Iris pigment epithelial cell (primary cell): Measurements from ENCODE around the gene EEFSEC.
A peak's percentile ranks its signal among the peaks of the same experiment; 100 is the strongest.

Source experiments
- DNase-seq: peaks from one replicate; pipeline ENCODE4 v3.0.0-alpha.2; 2011; ENCODE audit warnings: low read depth

The EEFSEC gene

DNA sequence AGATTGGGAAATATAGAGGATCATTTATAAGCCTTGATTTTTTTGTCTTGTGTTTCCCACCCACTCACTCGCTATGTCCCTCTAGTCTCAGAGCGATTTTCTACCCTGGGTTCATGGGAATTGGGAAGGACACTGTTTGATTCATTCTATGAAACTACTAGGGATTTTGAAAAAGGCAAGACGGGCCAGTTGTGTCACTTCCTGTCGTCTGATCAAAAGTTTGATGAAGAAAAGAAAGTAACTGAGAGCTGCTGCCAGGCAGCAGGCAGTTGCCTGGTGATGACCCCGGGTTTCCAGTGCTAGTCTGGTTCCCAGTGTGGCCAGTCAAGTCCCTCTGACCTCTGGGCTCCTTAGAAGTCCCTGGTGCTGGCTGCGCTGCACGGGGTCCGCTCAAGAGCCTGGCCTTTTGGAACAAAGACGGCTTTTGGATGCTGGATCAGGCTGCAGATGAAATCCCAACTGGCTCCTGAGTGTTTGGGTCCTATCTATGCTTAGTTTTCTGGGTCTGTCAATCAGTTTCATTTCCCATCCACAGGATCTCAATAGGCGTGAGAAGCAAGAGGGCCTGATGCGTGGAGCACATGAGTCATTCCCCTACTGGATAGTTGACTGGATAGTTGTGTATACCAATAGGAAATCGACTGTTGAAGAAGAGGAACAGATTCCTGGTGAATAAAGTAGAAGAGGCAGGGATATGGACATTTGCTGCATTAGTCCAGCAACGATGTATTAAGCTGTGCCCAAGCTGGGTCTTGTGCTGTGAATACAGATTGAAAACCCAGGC lies 89.7 kb downstream of the EEFSEC start:
- peak; percentile 55 for DNase-seq

DNA sequence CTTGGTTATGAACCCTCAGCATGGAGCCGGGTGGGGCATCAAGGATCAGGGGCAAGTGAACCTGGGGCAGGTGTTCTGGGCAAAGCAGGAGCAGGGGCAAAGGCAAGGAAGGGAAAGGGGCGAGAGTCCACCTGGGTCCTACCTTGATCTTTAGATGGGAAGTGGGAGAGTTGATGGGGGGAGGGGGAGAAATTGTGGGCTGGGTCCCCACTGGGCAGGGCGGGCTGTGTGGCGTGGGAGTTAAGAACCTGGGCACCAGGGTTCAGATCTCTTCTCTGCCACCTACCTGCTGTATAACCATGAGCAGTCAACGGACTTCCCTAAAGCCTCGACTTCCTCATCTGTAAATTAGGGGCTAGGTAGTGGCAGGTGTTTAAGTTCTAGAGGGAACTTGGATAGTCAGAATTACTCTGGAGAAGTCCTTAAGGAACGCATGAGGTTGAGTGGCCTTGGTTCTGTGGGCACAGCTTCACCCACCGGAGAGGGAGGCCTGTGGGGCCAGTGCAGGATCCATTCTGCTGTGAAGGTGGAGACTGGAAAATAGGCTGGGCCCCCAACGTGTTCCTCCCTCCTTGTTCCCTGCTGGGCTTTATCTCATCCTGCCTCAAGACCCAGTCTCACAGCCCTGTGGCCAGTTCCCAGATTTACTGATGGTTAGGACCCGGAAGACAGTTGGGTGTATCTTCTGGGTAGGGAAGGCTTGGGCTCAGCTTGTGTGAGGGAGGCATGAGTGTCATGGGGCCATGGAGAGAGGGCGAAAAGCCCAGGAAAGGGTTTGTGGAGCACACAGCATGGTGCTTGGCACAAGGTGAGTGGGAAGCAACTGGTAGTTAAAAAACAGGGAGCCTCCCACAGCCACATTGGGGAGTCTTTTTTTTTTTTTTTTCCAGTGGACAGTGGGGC lies 90.6 kb downstream of the EEFSEC start:
- DNase-seq: no peak

DNA sequence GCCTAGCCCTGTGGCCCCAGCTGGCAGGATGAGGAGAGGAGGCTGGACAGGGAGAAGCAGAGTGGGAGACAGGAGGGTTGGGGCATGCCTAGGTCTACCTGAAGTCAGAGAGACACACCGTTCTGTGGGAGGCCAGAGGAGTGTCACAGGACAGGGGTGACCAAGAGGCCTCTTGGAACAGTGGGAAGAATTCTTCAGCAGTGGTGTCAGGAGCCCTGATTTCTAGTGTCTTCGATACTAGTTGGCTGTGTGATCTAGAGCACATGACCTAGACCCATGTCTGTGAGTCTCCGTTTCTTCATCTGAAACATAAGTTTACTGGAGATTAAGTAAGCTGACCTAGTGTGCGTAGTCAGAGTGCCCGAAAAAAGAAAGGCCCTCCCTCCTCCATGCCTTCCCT lies 92.2 kb downstream of the EEFSEC start:
- no peak for DNase-seq

DNA sequence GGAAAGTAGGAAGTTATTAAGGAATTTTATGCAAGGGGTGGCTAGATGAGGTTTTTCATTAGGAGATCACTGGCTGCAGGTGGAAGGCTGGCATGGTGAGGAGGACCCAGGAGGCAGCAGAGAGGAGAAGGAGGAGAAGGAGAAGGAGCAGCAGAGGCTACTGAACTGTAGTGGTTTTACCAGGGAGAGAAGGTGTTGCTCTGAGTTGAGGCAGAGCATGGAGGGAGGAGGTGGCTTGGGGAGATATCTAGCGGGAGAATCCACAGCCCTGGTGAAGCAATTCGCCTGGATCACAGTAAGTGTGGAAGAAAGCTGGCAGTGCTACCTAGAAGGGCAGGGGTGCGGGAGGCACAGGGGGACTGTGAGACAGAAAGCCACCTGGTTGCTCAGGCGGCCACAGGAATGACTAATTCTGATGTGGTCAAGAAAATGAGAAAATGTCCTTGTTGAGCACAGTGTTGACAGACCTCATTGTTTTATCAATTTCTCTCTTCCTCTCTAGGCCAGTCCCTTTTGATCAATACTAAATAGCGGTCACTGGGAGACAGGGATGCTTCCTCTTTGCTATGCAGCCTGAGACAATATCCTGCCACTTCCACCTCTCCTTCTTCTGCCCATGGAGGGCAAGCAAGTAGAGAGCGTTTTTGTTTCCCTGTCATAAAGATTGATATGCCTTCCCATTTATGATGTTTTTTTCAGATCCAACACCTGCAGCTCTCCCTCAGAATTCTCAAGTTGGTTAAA lies 94.6 kb downstream of the EEFSEC start:
- DNase-seq: no peak

DNA sequence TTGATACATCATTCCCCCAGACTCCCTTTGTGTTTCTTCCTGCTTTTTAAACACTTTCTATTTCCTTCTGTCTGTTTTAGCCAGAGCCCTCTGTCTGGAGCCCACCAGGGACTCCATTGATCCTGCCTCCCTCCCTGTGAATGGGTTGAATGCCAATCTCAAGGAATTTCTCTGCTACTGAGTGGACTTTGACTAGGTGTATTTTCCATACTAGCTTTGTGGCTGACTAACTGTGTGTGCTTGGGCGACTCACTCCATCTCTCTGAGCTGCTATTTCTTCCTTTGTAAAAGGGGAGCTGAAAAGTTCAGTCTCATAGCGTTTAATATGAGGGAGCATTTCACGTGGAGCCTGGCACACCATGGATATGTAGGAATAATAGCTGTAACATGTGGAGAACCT lies 98.8 kb downstream of the EEFSEC start:
- DNase-seq: no peak

DNA sequence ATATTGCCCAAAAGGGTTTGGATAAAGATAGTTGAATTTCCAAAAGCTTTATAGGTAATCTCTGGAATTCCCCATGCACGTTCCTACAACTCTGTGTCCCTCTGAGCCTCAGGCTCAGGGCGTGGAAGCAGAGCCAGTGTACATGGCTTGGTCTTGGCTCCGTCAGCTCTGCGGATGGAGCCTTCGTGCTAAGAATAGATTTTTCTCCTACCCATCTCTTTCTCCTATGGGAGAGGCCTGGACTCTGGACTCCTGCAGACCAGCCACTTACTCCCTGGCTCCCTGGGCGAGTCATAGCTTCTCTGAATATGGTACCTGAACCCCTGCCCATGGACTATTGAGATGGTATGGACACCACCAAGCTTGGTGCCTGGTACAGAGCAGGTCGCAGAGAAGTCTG lies 99.9 kb downstream of the EEFSEC start:
- no peak for DNase-seq

DNA sequence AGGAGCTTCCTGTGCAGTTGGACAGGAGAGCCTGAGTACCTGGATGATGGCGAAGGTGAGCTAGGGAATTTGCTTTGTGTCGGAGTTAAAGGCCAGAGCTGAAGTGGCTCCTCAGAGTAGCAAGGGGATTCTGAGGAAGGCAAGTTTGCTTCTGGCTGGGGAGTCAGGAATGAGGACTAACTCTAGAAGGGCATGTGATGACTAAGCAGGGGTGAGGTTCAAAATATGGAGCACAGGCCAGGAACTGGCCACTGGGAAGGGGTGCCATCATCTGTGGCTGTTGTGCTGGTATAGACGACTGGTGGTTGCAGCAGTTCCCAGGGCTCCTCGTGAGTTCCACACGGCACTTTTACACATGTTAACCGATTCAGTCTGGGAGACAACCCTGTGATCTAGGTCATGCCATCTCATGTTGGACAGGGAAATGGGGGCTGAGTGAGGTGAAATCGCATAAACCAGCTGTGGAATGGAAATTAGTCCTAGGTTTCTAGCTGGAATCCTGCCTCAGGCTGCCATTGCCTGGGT lies 100.8 kb downstream of the EEFSEC start:
- DNase-seq: no peak

DNA sequence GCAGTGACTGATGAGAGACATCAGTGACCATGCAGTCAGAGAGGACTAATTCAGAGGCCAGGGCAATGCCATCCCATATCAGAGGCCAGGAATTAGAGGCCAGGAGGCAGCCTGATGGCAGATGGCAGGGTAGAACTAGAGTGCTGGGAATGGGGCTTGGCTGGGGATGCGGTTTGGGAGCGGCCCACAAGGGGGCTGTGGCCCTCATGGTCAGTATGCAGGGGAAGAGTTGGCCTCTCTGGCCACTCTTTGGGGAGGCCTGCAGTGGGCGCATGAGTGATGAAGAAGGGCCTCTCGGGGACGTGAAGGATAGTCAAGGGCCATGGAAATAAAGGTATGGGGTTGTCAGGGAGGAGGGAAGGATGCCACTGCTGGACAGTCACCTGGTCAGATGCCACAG lies 101.7 kb downstream of the EEFSEC start:
- DNase-seq: no peak

DNA sequence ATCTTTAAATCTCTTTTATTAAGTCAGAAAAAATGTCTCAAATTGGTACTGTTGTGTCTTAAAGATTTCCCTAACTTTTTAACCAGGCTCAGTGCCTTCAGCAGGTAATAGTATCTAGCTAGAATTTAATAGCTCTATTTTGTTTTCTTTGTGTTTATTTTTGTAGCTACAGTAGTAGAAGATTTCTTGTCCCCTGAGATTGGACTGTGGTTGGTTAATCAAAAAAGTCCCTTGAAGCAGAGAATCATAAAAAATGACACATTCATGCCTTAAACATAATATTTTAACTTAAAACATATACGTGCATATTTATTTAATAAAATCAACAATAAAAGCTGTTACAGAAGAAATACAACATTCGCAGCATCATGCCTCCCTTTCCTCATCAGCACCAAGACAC lies 102.8 kb downstream of the EEFSEC start:
- DNase-seq: no peak

DNA sequence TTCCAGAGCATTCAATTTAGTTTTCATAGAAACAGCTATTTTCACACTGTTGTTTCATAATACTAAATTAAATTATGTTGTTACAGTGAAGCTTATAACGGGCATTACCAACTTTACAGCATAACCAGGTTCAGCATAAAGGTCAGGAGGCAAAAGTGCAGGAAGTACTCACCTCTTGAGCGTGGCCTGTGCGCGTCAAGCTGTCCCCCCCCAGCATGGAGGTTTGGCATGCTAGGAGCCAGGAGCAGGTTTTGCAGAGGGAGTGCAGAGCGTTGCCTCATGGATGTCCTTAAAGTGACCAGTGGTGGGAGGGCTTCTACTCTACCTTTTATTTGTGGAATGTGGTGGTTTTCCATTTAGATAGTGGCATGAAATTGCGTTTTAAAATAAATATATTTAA lies 104.4 kb downstream of the EEFSEC start:
- DNase-seq: no peak

DNA sequence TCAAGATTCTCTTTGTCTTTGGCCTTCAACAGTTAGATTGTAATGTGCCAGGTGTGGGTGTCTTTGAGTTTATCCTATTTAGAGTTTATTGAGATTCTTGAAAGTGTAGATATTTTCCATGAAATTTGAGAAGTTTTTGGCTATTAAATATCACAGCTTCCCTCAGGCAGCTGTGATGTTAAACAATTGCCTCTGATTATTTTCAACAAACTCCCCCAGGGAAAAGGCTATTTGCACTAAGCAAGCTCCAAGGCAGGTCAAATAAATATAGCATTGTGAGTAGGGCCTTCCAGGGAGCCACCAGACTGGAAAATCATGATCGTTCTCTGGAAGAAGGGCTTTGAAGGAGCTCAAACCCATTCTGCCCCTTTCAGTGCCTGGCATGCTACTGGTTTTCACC lies 107.0 kb downstream of the EEFSEC start:
- no peak for DNase-seq

DNA sequence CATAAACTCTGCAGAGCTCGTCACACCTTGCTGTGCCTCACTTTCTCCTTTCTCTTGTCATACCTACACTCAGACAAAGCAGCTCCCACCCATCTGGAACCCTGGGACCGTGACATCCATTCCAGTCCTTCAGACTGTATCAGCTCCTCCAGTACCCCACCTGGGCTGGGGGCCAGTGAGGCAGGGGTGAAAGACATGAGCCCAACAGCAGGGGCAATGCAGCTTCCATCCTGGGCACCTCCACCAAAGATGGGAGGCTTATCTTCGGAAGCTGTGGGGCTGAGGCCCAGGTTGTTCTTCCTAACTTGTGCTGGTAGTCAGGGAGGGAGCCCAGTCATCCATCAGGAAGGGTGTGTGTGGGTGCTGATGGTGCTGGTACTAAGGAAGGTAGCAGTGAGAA lies 109.2 kb downstream of the EEFSEC start:
- DNase-seq: no peak

DNA sequence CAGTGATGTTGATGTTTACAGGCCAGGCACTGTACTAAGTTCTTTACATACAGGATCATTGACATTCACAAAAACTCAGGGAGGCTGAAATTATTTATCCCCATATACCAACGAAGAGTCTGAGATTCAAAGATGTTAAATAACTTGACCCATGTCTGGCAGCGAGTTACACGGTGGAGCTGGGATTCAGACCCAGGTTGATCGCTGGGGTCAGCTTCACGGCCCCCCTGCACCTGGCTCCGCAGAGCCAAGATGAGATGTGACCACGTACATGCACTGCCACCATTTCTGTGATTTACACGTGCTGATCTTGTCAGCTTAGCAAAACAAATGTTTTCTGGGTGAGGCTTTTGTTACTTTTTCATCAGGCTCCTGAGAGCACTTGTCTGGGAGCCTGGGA lies 109.8 kb downstream of the EEFSEC start:
- no peak for DNase-seq

DNA sequence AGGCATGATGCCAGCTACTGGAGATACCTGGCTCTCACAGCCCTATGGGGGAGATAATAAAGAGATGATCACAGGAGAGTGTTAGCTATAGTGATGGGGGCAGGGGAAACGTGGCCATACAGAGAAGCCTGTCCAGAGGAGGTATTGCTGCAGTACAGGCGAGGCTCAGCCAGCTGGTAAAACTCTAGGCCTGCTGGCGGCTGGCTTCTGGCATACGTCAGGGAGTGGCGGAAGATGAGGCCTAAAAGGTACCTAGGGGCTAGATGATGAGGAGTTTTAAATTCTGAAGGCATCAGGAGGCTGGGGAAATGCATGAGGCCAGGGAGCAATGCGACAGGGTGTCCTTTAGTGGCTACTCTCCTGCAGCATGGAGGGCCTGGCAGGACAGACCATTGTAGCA lies 110.7 kb downstream of the EEFSEC start:
- DNase-seq: no peak

DNA sequence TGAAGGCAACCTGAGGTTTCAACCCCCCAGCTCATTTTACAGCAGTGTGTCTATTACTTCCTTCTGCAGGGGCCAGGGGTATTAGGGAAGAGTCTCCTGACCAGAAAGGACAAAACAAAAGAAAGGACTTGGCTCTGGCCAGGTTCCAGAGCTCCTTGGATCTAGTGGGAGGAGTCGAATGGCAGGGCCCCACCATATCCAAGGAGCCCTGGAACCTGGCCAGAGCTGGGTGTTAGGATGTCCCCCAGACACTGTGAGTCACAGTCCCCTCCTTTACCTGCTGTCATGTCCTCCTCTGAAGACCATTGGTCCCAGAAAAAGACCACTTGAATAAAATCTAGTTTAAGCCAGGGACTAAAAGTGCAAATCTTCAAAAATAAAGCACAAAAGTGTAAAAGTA lies 113.2 kb downstream of the EEFSEC start:
- DNase-seq: no peak

DNA sequence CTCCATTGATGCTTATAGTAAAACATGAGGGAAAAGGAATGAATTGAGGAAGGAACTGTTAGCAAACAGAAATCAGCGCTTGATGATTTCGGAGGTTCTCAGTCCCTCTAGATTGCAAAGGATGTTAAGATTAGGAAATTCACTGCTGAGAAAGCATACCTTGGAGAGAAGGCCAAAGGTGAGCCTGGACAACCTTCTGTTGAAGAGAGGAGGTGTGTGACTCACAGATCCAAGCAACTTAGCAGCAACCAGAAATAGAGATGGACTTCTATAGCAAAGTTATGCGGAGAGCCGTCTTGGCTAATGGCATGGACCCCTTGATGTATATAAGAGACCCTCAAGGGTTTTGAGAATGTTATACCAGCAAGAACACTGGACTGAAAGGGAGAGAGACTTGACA lies 114.3 kb downstream of the EEFSEC start:
- DNase-seq: no peak

DNA sequence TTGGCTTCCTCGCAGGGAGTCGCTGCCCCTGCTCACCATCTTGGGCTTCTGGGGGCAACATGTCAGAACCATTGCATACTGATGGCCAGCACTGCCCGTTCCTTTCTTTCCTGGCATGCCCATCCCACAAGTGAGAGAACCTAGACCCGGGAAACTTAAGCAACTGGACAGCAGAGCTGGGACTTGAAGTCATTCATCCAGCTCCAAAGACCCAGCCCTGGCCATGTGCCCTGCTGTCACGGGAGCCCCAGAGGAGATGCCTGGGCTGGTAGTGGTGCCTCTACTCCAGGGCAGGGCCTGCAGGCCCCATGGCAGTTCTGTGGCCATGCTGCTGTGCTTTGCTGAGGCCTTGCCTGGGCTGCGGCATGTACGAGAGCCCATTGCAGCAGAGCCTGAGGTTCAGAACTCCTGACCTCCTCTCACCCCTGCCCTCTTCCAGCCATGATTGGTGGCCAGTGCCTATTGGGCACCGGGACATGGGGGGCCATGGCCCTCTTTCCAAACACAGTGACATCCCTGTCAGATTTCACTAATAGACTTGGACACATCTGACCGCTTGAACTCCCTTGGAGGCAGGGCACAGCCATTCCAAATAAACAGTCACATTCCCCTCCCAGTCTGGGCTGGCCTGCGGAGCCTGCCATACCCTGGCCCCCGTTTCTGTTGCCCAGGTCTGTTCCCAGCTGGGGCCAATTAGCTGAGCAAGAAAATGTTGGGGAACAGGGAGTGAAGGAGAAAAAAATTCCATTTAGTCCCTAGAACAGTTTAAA lies 115.9 kb downstream of the EEFSEC start:
- DNase-seq: no peak

DNA sequence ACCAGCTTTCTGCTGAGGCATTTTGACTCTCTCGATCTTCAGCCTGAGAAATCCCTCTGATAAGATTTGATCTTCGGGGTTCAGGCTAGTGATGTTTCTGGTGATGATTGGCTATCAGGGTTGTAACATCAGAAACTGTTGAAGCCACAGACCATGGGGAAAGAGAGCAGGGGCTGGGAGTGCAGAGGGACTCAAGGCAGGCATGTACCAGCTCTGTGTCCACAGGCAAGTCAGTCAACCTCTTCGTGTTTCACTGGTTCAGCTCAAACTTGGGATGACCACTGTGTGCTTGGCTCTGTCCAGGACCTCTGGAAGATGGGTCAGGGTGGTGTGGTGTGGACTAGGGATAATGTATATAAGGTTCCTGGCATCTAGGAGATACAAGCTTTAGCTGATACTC lies 116.5 kb downstream of the EEFSEC start:
- DNase-seq: no peak

DNA sequence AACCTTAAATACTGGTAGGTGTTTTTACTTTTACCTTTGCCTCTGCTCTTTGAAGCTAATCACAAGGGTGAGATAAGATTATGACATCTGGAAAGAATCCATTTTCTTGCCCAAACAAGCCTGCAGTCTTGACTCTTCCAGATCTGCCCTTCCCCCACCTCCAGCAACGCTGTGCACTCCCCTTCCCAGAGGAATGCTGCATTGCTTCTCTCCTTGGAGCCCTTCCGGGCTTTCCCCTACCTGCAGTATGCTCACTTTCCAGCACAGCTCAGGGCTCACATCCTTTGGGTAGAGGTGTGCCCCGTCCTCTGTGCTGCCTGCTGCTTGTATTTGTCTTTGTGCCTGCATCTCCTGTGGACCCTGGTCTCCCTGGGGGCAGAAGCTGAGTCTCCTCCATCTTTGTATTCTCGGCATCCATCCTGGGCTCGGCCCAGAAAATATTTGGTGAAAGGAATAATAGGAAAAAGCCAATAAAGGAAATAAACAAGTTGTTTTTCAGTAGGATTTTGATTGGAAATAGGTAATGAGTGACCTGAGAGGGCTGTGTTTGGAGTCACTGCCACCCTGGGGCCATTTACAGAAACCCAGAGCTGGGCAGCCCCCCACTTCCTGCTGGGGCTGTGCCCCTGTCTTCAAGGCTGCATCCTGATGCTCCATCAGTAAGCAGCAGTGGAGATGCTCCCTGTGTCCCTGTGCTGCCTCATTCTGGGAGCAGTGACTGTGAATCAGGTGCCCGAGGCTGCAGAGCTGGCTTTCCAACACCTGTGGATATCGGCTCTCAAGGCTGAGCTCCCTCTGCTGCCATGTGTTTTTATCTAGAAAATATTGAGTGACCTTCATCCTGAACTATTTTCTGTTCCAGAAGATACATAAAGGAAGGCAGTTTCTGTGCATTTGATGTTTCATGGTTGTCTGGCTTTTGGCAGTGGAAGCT lies 117.5 kb downstream of the EEFSEC start:
- no peak for DNase-seq

DNA sequence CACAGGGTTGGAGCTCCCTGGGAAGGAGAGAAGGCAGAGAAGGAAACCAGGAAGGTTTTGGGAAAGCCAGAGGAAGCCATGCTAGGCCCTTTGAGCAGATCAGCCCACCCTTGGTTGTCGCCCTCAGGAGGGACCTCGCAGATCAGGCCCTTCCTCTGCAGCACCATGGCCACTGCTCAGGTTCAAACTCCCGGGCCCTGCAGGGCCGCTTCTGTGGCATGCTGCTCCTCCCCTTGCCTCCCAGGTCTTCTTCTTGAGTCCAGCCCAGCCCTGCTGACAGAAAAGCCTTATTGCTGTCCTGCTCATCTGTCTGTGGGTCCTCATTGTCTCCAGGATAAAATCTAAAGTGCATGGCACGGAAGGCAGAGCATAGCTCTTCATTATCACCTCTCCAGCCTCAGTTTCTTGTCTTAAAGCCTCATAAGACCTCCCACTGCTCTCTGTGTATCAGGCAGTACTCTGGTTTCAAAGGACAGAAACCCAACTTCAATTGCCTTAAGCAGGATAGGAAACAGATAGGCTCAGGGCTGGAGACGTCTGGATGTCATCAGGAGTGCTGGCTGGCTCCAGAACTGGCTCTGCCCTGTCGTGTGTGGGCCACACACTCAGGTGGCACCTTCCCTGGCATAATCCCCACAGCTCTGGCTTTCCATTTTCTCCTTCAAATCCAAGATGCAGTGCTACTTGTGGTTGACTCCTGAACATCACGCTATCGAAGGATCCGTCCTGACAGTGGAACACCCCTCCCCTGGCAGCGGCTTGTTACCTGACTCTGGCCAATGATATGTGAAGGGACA lies 118.5 kb downstream of the EEFSEC start:
- no peak for DNase-seq
